IMR-90 (cell line): ENCODE measurements around the gene FLOT2. TPM values are rescaled to one million over a fixed set of nuclear protein-coding genes. Genes with fewer than 3 reads are reported as not detected.

Source experiments
- ATAC-seq: fragments of 200-7000 bp; cut with Tn5 transposase; 2 replicates; pipeline ENCODE4 v1.9.1; 2020; ENCODE audit warnings: low read depth, mild to moderate bottlenecking, moderate library complexity
- BruUV-seq: library from RNA; stranded (reverse); fragments of 400-500 nt; replicated peaks from 2 replicates; lab custom pipeline; 2021; lab: Mats Ljungman, UMichigan
- CTCF ChIA-PET: fragments of 300-600 bp; formaldehyde crosslinking; extraction: SDS; loops from one replicate; lab custom pipeline; 2021; ENCODE audit warnings: antibody characterized with exemption; lab: Yijun Ruan, JAX
- POLR2A ChIA-PET: fragments of 300-600 bp; sonication (Branson Sonifier 250); formaldehyde crosslinking; loops from one replicate; lab custom pipeline; 2022; ENCODE audit warnings: antibody characterized with exemption; ENCODE audit not compliant: unreplicated experiment; lab: Charles Lee
- DNase-seq: peaks from one replicate; pipeline ENCODE4 v3.0.0; 2013
- H2AFZ ChIP-seq: replicated peaks from 2 replicates; pipeline ENCODE3; 2013; ENCODE audit warnings: low read length, mild to moderate bottlenecking; ENCODE audit not compliant: poor library complexity
- H2AK5ac ChIP-seq: 2 replicates; pipeline ENCODE4 v1.6.1; 2013; ENCODE audit warnings: low read depth, low read length, inconsistent platforms
- H2AK9ac ChIP-seq: replicated peaks from 2 replicates; pipeline ENCODE3; 2013; ENCODE audit warnings: mild to moderate bottlenecking, low read depth, low read length, moderate library complexity; ENCODE audit not compliant: poor library complexity
- H2BK120ac ChIP-seq: 2 replicates; pipeline ENCODE4 v1.6.1; 2013; ENCODE audit warnings: low read depth, low read length, inconsistent platforms
- H2BK15ac ChIP-seq: 3 replicates; pipeline ENCODE4 v1.6.1; 2013; ENCODE audit warnings: low read depth, low read length, inconsistent platforms
- H2BK20ac ChIP-seq: 2 replicates; pipeline ENCODE4 v1.6.1; 2013; ENCODE audit warnings: low read depth, mild to moderate bottlenecking, inconsistent platforms, low read length, moderate library complexity
- H2BK5ac ChIP-seq: 2 replicates; pipeline ENCODE4 v1.6.1; 2013; ENCODE audit warnings: mild to moderate bottlenecking, low read depth, low read length, inconsistent platforms; ENCODE audit not compliant: poor library complexity, severe bottlenecking
- H3K14ac ChIP-seq: replicated peaks from 2 replicates; pipeline ENCODE4 v1.6.1; 2013; ENCODE audit warnings: low read depth, low read length, inconsistent platforms
- H3K18ac ChIP-seq: 2 replicates; pipeline ENCODE4 v1.6.1; 2013; ENCODE audit warnings: low read depth, low read length, control low read depth
- H3K23ac ChIP-seq: 2 replicates; pipeline ENCODE4 v1.6.1; 2013; ENCODE audit warnings: low read depth, low read length, inconsistent platforms
- H3K27ac ChIP-seq: 2 replicates; pipeline ENCODE4 v1.5.1; 2013; ENCODE audit warnings: mild to moderate bottlenecking, control low read depth, low read length; ENCODE audit not compliant: insufficient read depth
- H3K27me3 ChIP-seq: 2 replicates; pipeline ENCODE4 v1.6.1; 2013; ENCODE audit warnings: low read length; ENCODE audit not compliant: control insufficient read depth, insufficient read depth
- H3K36me3 ChIP-seq: 2 replicates; pipeline ENCODE4 v1.6.1; 2013; ENCODE audit warnings: low read length, mixed read lengths; ENCODE audit not compliant: control insufficient read depth, insufficient read depth
- H3K4ac ChIP-seq: 2 replicates; pipeline ENCODE4 v1.6.1; 2013; ENCODE audit warnings: low read depth, low read length, inconsistent platforms
- H3K4me1 ChIP-seq: 2 replicates; pipeline ENCODE4 v1.6.1; 2013; ENCODE audit warnings: low read length, mixed read lengths; ENCODE audit not compliant: control insufficient read depth, insufficient read depth
- H3K4me2 ChIP-seq: 2 replicates; pipeline ENCODE4 v1.6.1; 2013; ENCODE audit warnings: low read depth, mild to moderate bottlenecking, control low read depth, low read length, moderate library complexity
- H3K4me3 ChIP-seq: 2 replicates; pipeline ENCODE4 v1.5.1; 2013; ENCODE audit warnings: low read depth, mild to moderate bottlenecking, control low read depth, low read length, moderate library complexity; ENCODE audit not compliant: insufficient read depth
- H3K56ac ChIP-seq: 2 replicates; pipeline ENCODE4 v1.6.1; 2013; ENCODE audit warnings: low read length, inconsistent platforms; ENCODE audit not compliant: insufficient read depth; ENCODE audit errors: extremely low read depth
- H3K79me1 ChIP-seq, 2 experiments: 2 replicates each; pipeline ENCODE4 v1.6.1; 2013; ENCODE audit warnings: low read length in 2 of 2, inconsistent platforms in 1 of 2, low read depth in 1 of 2
- H3K9ac ChIP-seq: 2 replicates; pipeline ENCODE4 v1.6.1; 2013; ENCODE audit warnings: low read depth, low read length, control low read depth
- H3K9me1 ChIP-seq: 2 replicates; pipeline ENCODE4 v1.6.1; 2013; ENCODE audit warnings: low read length, inconsistent platforms; ENCODE audit not compliant: insufficient read depth
- H3K9me3 ChIP-seq: 2 replicates; pipeline ENCODE4 v1.6.1; 2013; ENCODE audit warnings: low read length; ENCODE audit not compliant: control insufficient read depth, insufficient read depth
- H4K20me1 ChIP-seq: 2 replicates; pipeline ENCODE4 v1.6.1; 2013; ENCODE audit warnings: low read length, inconsistent platforms; ENCODE audit not compliant: insufficient read depth
- H4K5ac ChIP-seq: 2 replicates; pipeline ENCODE4 v1.6.1; 2013; ENCODE audit warnings: mild to moderate bottlenecking, low read depth, low read length, control low read depth
- H4K8ac ChIP-seq, 2 experiments: 2 replicates each; pipeline ENCODE4 v1.6.1; 2013; ENCODE audit warnings: low read depth in 2 of 2, low read length in 2 of 2, control low read depth in 1 of 2, inconsistent platforms in 1 of 2
- H4K91ac ChIP-seq: 2 replicates; pipeline ENCODE4 v1.6.1; 2013; ENCODE audit warnings: low read depth, low read length, inconsistent platforms; ENCODE audit not compliant: insufficient read depth
- CEBPB ChIP-seq: IDR thresholded peaks from 2 replicates; pipeline ENCODE4 v1.6.1; 2012; ENCODE audit warnings: low read depth, low read length, improper control_type of control experiment
- CHD1 ChIP-seq: IDR thresholded peaks from 2 replicates; pipeline ENCODE4 v1.6.1; 2012; ENCODE audit warnings: low read depth, low read length, improper control_type of control experiment
- CTCF ChIP-seq: conservative IDR thresholded peaks from 2 replicates; pipeline ENCODE4 v1.5.1; 2012; ENCODE audit warnings: mild to moderate bottlenecking, low read depth, low read length, improper control_type of control experiment
- ELK1 ChIP-seq: fragments of 150-350 bp; IDR thresholded peaks from 2 replicates; pipeline ENCODE4 v1.6.1; 2016; ENCODE audit warnings: low read depth, mild to moderate bottlenecking, low read length, moderate library complexity, borderline replicate concordance
- MAFK ChIP-seq: IDR thresholded peaks from 2 replicates; pipeline ENCODE4 v1.6.1; 2012; ENCODE audit warnings: low read depth, low read length, improper control_type of control experiment
- MAZ ChIP-seq: IDR thresholded peaks from 2 replicates; pipeline ENCODE4 v1.6.1; 2012; ENCODE audit warnings: low read depth, mild to moderate bottlenecking, low read length, improper control_type of control experiment, moderate library complexity, borderline replicate concordance
- MXI1 ChIP-seq: IDR thresholded peaks from 2 replicates; pipeline ENCODE4 v1.6.1; 2012; ENCODE audit warnings: low read depth, mild to moderate bottlenecking, low read length, moderate library complexity, borderline replicate concordance
- POLR2A ChIP-seq: IDR thresholded peaks from 2 replicates; pipeline ENCODE4 v1.6.1; 2012; ENCODE audit warnings: mild to moderate bottlenecking, low read depth, low read length
- RCOR1 ChIP-seq: IDR thresholded peaks from 2 replicates; pipeline ENCODE4 v1.6.1; 2012; ENCODE audit warnings: mild to moderate bottlenecking, low read length, improper control_type of control experiment; ENCODE audit not compliant: insufficient replicate concordance
- SMC3 ChIP-seq: fragments of 150-350 bp; IDR thresholded peaks from 2 replicates; pipeline ENCODE4 v1.6.1; 2016; ENCODE audit warnings: low read depth, mild to moderate bottlenecking, antibody characterized with exemption, low read length, moderate library complexity
- WGBS, 2 experiments: methylation state at CpG; one replicate each; pipeline versions ENCODE4 v1.1.5 to v1.1.7; 2013; ENCODE audit warnings: missing lambda C conversion rate in 2 of 2; ENCODE audit not compliant: insufficient read length in 1 of 2; ENCODE audit errors: extremely low coverage in 2 of 2; 5-methylcytosine and 5-hydroxymethylcytosine counted together
- dilution Hi-C: fragments of 300-500 bp; cut with HindIII; formaldehyde crosslinking; loops from one replicate; pipeline ENCODE4 v1.14.3; 2018; ENCODE audit warnings: low sequenced_read_pairs; ENCODE audit not compliant: unreplicated experiment
- in situ Hi-C: fragments of 300-500 bp; cut with MboI; formaldehyde crosslinking; loops from 3 replicates; pipeline ENCODE4 v1.14.3; 2019; ENCODE audit warnings: low sequenced_read_pairs, inconsistent platforms, mixed read lengths
- intact Hi-C: fragments of 100-400 bp; cut with micrococcal nuclease; formaldehyde crosslinking; loops from 2 replicates; pipeline ENCODE4 v1.10.0; 2022
- polyA plus RNA-seq, 3 experiments: library from polyadenylated mRNA; depleted of rRNA; stranded (reverse); fragments of >200 nt; gene quantifications; 2 replicates each; pipeline ENCODE4 v1.2.3, GENCODE V29; 2012; ENCODE audit warnings: low replicate concordance in 1 of 3
- total RNA-seq: library from RNA; depleted of rRNA; stranded (reverse); fragments of >200 nt; gene quantifications from 2 replicates; pipeline ENCODE4 v1.2.3, GENCODE V29; 2012

Gene FLOT2
- total and polyA plus RNA-seq, 2 of the 4 experiments (the other 2 are of a cell fraction): 19.7 to 67.9 TPM

GRCh38 chr17:28839221-28839620, 58.3 kb downstream of the FLOT2 start:
- WGBS, 2 experiments: no CpG with 5 or more reads among the region's 2 CpGs
- intact Hi-C loops (no loop called here), dilution Hi-C loops (no loop called here), in situ Hi-C loops (no loop called here)
- Histone ChIP-seq H2AK5ac (no peak overlapping the region), H3K9ac (no peak overlapping the region), H3K27ac (no peak overlapping the region), H3K56ac (no peak overlapping the region), H3K36me3 (no peaks in the 10 kb centered on the region), H4K20me1 (peaks cover 13% of the 10 kb centered on the region), H3K4ac (no peak overlapping the region), H4K5ac (no peak overlapping the region), H2BK120ac (no peak overlapping the region), H3K9me3 (no peaks in the 10 kb centered on the region), H4K8ac (no peak overlapping the region), H3K4me3 (no peak overlapping the region), H2BK5ac (no peak overlapping the region), H2AK9ac (no peak overlapping the region), H3K4me2 (no peak overlapping the region), H3K18ac (no peak overlapping the region), H2BK20ac (no peak overlapping the region), H3K23ac (no peak overlapping the region), H3K14ac (no peak overlapping the region), H3K27me3 (no peaks in the 10 kb centered on the region), H4K91ac (no peak overlapping the region), H3K79me1 (peaks cover 11 to 60% of the 10 kb centered on the region in 2 experiments), H3K9me1 (peaks cover 8% of the 10 kb centered on the region), H3K4me1 (no peaks in the 10 kb centered on the region), H2AFZ (no peak overlapping the region), H2BK15ac (no peak overlapping the region)
- ChIA-PET POLR2A (no interaction called here), CTCF (interaction anchor here (0.9 kb wide), 1 partner anchor 10 kb away, joined by 3 read pairs; no protein-coding TSS in a partner anchor)
- no peak for ATAC-seq
- no peak for DNase-seq
- BruUV-seq: no TSS peak
- TF ChIP-seq SMC3: no peak
- TF ChIP-seq RCOR1: no peak
- no peak for TF ChIP-seq CTCF
- no peak for TF ChIP-seq MXI1
- no peak for TF ChIP-seq MAZ
- TF ChIP-seq CHD1: no peak
- no peak for TF ChIP-seq MAFK
- TF ChIP-seq ELK1: no peak
- TF ChIP-seq POLR2A: no peak
- no peak for TF ChIP-seq CEBPB
